GM19035 (cell line): ENCODE data around the gene HAGHL.
"Not testable (repeated sequence)": the region's sequence is repeated elsewhere in the genome, so short reads cannot be mapped to it uniquely, and the experiment has no call there.

Source experiments
- ATAC-seq: cut with Tn5 transposase; IDR thresholded peaks from one replicate; pipeline ENCODE4 v1.9.1; 2021; ENCODE audit not compliant: unreplicated experiment

Gene HAGHL

DNA sequence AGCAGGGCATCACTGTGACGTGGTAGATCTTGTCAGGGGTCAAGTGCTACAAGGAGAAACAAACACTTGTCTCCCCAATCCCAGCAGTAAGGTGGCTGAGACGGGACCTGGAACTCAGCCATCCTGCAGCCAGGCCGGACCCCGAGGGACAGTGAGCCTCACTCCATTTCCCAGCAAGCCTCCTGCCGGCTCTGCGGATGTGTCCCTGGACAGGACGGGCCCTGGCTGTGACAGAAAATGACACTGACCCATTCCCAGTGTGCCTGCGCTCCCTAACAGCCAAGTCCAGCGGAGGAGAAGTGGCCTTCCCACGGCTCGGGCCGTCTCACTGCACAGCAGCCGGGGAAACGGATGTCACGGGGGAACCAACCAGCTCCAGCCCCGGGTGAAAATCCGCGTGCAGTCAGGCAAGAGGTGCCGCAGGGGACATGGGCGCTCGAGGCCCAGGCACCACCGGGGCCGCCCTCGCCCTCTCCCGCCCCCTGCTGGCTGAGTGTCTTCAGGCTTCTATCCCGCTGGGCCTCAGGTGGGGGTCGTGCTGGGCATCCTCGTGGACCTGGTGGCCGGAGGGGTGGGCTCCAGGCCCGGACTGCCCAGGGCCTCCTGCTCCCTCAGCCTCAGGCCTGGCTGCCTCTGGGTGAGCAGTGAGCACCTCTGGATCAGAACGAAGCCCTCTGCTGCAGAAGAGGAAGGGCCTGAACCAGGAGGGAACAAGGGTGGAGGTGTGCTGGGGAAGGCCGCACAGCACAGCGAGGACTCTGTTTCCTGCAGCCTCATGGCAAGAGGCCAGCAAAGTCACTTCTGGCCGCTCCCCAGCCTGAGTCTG, 6.7 kb downstream of the HAGHL start:
- ATAC-seq = no peak

DNA sequence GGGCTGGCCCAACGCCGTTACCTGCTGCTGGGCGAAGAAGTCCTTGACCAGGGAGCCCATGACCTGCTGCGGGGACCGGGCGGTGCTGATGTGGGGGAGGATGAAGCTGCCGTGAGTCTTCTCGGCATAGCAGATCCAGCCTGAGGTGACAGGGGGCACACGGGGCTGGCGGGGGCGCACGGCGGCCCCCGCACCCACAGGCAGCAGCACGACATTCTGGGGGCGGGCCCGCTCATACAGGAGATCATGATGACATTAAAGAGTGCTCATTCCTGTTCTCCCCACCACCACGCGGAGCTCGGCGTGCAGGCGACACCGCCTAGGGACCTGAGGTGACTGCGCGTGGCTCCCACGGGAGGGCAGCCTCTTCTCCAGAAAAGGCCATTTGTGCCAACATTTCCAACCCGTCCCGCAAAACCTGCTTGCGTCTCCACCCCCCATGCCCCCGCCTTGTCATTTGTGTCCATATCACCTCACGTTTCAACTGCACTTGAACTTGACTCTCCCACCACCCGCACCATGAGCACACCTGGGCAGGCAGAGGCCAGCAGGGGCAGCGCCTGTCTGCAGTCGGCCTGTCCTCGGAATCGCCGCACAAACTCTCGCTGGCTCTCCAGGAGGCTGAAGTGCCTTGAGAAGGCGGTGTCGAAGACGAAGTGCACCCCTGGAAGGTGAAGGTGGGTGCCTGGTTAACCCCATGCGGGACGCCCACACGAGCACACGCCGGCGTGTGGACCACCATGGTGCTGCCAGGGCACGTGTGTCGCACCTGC, 7.5 kb downstream of the HAGHL start:
- no peak for ATAC-seq

DNA sequence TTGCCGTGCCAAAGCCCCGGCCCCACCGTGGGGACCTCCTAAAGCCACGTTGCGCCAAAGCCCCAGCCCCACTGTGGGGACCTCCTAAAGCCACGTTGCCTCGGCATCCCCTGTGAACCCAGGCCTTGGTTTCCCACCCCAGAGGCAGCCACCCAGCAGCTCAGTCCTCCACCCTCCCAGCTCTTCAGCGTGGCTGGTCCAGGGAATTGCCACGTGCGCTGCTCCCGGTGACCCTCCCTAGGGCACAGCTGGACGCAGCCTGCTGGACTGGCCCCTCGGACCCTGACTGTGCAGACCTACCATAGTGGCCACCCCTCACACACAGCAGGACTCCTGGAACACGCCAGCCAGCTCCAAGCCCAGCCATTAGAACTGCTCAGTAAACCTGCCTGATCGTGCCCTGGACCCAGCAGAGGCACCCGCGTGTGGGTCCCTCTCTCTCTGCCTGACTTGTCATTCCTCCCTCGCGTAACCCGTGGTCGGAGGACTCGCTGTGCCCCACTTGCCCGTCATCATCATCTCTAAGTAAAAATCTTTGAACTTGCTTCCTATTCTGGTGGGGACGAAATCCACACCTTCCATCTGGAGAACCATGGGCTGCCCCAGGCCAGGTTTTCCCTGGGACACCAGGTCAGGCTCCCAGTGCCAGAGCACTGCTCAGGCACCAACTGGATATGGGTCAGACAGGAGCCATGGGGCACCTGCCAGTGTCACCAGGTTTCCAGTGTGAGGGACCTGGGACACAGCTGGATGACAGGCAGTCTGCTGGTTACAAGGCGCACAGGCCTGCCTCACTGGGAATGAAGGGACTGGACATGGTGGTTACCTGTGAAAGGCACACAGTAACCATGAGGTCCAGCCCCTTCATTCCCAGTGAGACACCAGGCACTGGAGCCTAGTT, 8.3 kb downstream of the HAGHL start:
- ATAC-seq = no peak

DNA sequence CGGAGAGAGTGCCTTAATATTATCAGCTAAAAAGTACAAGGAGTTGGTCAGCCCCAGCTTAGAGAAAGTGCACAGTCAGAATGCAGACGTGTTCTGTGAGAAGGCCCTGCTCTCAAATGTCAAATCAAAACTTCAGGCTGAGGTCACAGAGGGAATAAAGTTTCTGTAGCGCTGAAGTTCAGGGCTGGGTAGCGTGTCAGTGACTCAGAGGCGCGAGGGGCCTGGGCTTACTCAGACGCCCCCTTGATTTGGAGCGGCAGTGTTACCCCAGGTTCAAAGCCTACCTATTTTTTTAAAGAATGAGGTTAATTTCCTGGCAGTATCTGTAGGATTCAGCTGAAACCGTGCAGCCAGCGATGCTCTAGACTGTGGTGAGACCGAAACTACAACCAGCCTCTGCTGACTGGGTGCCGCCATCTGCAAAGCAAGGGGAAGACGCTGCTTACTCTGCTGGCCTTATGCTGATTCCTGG, 9.1 kb downstream of the HAGHL start:
- ATAC-seq = peak; percentile 34

DNA sequence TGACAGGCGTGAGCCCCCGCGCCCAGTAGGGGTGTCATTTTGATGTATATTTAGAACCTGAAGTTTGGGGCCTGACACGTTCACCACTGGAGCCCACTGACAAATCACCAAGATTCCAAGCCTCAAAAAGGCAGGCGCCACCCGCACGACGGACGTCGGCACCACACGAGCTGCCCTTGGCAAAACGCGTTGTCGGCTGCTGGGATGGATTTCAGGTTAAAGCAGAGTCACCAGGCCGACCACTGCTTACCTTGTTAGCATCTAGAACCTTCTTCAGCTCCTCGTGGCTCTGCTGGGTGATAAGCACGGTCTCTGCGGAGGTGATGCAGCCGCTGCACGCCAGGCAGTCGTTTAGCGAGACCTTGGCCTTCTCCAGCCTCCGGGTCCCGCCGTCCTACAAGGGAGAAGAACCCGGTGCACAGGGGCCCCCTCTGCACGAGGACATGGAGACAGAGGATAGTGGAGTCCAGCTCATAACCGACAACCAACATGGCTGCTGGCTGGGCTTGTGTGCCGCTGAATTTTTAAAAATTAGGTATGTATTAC, 10.1 kb downstream of the HAGHL start:
- no peak for ATAC-seq

DNA sequence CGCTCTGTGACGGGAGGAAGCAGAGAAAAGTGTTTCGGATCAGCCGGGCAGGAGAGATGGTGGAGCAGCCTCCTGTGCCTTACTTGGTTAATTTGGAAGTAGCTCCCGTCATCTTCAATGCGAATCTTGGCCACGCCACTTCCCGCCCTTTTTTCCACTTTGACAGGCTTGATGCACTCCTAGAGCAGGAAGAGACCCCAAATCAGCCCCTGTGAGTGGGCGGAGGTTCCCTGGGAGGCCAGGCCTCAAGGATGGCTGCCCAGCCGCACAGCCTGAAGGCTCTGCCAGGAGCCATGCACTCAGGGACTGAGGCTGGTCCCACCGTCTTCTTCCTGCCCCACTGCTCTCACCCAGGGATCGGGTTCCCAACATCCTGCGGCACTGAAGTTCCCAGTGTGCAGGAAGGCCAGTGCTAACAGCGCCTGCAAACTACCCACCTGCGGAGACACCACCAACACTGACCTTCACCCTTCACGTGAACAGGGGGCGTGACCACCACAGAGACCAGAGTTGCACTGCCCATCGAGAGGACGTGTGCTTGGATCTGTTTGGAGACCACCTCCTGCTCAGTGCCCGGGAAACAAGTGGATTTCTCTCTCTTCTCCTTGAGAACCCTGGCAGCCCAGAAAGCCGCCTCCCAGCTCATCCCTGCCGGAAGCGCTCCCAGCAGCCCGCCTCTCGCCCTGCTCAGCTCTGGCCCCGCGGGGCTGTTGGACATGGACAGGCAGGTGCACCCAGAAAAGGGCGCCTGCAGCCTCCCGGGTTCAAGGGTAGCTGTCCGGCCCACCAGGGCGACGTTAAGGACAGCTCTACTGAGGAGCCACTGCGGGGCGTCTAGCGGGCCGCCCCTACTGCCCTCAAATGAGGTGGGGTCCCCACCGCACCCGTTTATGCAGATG, 12.9 kb downstream of the HAGHL start:
- ATAC-seq = no peak

DNA sequence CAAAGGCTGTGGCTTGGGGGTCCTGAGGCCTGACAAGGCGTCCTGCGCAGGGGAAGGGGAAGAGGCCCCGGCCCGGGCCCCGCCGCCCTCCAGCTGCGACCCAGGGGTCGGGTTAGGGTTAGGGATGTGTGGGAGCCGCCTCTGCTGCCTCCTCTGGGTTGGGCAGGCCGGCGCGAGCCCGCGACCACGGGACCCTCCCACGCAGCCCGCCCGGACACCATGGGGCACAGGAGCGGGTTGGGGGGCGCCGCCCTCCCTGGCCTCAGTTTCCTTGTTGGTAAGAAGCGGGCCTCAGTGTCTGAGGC, 13.5 kb downstream of the HAGHL start:
- no peak for ATAC-seq

DNA sequence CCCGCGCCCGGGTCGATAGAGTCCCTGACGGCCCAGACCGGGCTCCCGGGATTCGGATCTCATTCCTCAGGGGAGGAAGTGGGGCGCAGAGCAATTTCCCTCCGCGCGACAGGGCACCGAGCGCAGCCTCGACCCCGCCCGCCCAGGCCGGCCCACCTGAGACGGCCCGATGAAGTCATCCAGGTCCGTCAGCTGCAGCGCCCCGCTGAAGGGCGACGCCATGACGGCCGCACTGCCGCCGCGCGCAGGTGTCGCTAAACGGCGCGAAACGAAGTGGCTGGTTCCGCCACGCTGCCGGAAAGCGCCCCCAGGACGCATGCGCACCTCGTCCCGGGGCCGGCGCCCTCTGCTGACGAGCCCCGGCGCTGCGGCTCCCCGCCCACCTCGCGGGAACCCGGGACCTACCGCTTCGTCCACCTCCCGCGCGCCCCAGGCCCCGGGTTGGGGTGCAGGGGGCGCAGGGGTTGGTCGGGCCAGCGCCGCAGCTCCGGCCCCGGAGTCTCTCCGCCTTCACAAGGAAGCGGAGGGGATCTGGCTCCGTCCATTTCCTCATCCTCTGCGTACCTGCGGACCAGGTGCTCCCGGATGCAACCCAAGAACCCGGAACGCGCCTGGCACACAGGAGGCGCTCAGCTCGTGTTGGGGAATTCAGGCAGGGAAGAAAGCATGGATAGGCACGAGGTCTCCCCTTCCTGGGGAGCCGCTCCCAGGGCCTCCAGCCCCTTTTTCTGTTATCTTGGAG, 14.0 kb downstream of the HAGHL start, which contains the start of gene CIAO3:
CIAO3 (minus strand) TSS at position 234 of the 742 bp plus-strand sequence; CDS start at position 222, 12 bp downstream.
- peak; percentile 72 for ATAC-seq

DNA sequence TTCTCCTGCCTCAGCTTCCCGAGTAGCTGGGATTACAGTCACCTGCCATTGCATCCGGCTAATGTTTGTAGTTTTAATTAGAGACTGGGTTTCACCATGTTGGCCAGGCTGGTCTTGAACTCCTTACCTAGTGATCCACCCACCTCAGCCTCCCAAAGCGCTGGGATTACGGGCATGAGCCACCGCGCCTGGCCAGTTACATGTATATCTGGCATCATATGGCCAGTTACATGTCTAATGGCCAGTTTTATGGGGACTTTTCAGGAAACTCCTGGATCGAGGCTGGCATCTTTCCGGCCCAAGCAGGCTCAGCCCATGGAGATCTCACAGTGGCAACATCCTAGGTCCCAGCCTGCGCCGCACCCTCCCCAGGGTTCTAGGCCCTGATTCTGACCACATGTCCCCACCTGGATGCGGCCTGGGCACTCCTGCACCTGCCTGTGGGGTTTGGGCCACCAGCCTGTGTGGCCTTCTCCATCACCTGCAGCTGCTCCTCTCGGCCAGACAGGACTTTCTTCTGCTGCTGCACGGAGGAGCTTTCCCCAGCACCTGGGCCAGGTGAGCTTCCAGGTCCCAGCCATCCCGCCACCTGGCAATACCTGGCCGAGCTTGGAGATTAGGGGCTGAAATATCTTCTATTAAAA, 15.2 kb downstream of the HAGHL start:
- ATAC-seq = no peak

DNA sequence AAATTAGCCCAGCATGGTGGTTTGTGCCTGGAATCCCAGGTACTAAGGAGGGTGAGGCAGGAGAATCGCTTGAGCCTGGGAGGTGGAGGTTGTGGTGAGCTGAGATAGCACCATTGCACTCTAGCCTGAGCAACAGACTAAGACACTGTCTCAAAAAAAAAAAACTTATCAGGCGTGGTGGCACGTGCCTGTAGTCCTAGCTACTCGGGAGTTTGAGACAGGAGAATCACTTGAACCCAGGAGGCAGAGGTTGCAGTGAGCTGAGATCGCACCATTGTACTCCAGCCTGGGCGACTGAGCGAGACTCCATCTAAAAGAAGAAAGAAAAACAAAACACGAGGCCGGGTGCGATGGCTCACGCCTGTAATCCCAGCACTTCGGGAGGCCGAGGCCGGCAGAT, 16.0 kb downstream of the HAGHL start:
- ATAC-seq = not testable (repeated sequence)

DNA sequence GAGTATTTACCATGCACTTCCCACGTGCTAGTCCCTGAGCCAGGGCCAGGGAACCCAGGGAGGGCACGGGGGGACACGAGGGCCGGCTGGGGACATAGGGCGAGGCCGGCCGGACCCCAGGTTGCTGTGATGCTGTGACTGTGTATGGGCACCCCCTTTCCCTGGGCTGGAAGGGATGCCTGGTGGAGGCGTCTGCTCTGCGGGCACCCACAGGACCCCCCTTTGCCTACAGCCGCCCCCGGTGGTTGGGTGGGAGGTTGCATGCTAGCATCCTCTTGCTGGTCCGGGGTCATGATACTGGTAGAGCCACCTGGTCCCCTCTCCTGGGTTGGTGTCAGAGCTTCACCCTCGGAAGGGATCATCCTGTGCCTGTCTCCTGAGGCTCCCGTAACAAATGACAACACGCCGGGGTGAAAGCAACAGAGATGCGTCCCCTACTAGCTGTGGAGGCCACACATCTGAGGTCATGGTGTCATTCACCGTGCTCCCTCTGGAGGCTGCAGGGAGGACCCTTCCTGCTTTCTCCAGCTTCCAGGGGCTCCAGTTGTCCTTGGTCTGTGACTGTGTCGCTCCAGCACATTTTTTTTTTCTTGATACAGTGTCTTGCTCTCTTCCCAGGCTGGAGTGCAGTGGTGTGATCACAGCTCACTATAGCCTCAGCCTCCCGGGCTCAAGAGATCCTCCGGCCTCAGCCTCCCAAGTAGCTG, 17.0 kb downstream of the HAGHL start:
- ATAC-seq = no peak

DNA sequence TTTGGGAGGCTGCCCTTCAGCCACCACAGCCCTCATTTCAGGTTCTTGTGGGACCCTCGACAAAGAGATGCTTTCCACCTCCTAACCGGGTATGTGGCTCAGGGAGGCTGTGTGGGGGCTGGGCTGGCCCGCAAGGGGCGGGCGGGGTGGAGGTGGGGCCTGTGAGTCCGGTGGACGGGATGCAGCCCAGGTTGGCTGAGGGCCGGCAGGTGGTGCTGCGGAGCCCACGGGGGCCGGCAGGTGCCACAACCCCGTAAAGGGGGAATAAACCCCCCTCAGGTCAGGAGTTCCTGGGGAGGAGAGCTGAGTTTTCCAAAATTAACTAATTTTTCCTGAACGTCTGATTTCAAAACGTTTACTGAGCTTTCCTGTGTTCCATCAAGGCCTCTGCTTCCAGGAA, 18.8 kb downstream of the HAGHL start:
- ATAC-seq = no peak

DNA sequence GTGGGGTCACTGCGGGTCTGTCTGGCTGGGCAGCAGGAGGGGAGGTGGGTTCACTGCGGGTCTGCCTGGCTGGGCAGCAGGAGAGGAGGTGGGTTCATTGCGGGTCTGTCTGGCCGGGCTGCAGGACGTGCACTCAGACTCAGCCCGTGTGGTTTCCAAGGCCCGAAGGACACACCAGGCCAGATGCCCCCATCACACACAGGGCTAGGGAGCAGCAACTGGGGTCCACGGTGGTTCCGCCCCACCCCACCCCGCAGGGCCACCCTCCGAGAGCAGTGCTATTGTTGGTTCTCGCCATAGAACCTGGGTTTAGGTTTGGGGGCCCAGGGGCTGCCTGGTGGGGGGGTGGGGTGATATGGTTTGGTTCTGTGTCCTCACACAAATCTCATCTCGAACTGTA, 19.7 kb downstream of the HAGHL start:
- ATAC-seq = no peak

DNA sequence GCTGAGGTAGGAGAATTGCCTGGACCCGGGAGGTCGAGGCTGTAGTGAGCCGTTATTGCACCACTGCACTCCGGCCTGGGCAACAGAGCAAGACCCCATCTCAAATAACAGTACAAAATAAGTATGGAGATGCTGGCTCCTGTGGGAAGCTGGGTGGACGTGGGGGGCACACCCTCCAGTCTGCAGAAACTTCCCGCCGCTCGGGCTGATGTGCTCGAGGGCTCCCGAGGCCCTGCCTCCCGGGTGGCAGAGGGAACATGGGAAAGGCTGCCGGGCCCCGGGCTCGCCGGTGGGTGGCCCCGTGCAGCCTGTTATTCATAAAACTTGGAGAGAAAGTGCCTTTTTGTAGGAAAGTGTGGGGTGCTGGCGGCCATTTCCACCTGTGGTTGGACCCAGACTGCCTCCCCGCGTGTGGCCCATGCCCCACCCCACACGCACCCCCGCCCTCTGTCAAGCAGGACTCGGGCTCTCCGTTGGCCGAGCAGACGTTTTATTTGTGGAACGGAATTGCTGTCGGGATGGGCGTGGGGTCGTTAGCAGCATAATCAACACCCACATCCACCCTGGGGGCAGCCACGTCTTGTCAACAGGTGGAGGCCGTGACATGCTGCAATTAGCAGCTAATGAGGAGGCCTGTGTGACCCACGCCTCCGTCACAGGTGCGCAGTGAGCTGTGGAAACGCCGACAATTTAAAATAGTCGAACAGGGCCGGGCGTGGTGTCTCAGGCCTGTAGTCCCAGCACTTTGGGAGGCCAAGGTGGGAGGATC, 21.3 kb downstream of the HAGHL start:
- no peak for ATAC-seq

DNA sequence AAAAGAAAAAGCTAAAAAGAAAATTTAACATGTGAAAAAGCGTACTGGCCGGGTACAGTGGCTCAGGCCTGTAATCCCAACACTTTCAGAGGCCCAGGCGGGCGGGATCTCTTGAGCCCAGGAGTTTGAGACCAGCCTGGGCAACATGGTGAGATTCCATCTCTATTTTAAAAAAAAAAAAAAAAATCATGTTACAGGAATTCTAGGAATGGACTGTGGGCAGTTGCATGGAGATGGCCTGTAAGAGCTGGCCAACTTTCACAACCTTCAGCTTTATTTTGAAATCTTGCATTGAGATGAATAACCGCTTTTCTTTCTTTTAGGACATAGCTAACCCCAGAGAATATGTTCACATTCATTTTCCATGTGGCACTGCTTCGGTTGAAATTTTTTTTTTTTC, 22.1 kb downstream of the HAGHL start:
- ATAC-seq = no peak

DNA sequence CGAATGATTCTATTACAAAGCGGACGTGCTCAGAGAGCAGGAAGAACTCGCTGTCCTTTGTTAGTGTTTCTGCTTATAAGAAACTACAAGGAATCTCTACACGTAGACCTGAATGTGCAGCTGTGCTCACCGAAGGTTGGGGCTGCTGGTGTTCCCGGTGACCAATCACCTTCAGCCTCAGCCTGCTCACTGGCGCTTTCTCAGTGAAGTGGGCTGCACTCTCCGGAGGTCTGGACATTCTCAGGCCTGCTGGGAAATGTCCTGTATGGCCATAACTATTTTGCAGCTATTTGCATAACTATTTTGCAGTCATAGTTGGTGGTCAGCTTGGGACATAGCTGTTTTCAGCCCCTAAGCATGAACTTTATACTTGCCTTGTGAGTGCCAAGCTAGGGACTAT, 23.6 kb downstream of the HAGHL start:
- no peak for ATAC-seq
